AG09309 (cell line): ENCODE data around the gene RAPGEF1.

Experiments used
- DNase-seq: peaks from one replicate; pipeline ENCODE4 v3.0.0-alpha.2; 2010; ENCODE audit warnings: low read depth
- H3K4me3 ChIP-seq: 2 replicates; pipeline ENCODE4 v1.5.1; 2011; ENCODE audit warnings: mild to moderate bottlenecking, low read depth, low read length, moderate library complexity; ENCODE audit not compliant: control insufficient read depth
- CTCF ChIP-seq: IDR thresholded peaks from 2 replicates; pipeline ENCODE4 v1.5.1; 2011; ENCODE audit warnings: mild to moderate bottlenecking, low read depth, low read length, inconsistent platforms; ENCODE audit not compliant: insufficient read depth, control insufficient read depth; ENCODE audit errors: missing control alignments

RAPGEF1 gene

DNA sequence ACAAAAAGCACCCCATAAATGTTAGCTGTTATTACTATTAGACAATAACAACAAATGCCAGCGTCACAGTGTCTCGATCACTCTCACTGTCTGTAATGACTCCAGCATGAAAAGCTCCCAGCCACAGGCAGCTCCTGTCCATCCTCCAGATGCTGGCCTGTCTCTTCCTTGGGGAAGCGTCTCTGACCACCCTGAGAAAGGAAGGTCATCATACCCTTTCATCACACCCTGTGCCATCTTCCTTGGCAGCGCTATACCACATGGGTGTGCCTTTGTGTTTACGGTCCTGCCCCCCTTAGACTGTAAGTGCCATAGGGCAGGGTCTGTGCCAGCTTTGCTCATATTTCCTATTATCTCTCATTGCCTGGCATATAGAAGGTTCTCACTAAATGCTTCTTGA, 104.0 kb downstream of the RAPGEF1 start:
- TF ChIP-seq CTCF: no peak
- no peak for DNase-seq
- H3K4me3 ChIP-seq: no peak overlapping the region

- H3K4me3 ChIP-seq: no peak overlapping the region
- DNase-seq: peak; percentile 90
- no peak for TF ChIP-seq CTCF
Observed at GRCh38 chr9:131635285-131635684, 104.6 kb downstream of the RAPGEF1 start.

- no peak overlapping the region for H3K4me3 ChIP-seq
- no peak for DNase-seq
- no peak for TF ChIP-seq CTCF
Observed at GRCh38 chr9:131633491-131634031, 106.3 kb downstream of the RAPGEF1 start.

DNA sequence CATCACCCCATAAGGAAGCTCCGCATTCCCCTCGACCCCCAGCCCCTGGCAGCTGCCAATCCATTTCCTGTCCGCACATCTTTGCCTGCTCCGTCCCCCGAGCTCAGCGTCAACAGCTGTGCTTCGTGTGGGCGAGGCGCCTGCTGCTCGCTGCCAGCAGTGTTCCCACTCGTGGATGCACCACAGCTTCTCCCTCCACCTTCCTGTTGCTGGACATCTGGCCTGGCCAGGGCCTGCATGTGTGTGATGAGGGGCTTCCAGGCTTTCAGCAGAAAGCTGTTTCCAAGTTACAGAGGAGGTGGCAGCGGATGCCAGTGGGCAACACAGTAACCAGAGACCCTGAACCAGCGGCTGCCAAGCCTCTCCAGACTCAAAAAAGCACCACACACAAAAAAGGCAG, 108.6 kb downstream of the RAPGEF1 start:
- no peak for DNase-seq
- TF ChIP-seq CTCF: no peak
- H3K4me3 ChIP-seq: no peak overlapping the region

GRCh38 chr9:131630205-131630831, 109.6 kb downstream of the RAPGEF1 start:
- DNase-seq: no peak

DNA sequence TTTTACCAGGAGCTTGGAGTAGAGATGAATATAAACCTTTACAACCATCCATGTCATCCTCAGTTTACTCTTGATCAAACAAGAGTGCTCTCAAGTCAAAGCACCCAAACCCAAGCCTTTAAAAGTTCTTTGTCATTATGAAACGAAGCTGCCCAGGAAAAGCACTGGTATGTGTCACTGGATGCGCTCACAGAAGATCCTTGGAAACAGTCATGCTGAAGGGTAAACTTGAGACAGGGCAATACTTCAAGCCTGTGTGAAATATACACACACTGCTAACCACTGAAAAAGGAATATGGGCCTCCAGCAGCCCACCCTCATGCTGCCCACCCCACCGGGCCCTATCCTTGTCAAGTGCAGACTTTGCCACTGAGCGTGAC, 110.1 kb downstream of the RAPGEF1 start:
- no peak overlapping the region for H3K4me3 ChIP-seq
- no peak for TF ChIP-seq CTCF
- DNase-seq: no peak

More at GRCh38 chr9:131630205-131630831, 109.6 kb downstream of the RAPGEF1 start:
- H3K4me3 ChIP-seq: no peak overlapping the region
- TF ChIP-seq CTCF: no peak

DNA sequence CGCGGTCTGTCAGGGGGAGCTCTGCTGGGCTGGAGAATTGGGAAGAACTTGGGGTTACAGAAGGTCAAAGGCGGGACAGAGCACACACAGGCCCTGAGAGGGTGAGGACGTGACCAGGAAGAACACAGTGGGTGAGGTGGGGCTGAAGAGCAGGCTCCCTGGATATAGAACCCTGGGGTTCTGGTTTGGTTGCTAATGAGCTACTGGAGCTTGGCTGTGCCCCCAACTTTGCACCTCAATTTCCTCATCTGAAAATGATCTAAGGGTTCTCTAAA, 110.7 kb downstream of the RAPGEF1 start:
- no peak overlapping the region for H3K4me3 ChIP-seq
- no peak for TF ChIP-seq CTCF
- no peak for DNase-seq
